IMR-90 (cell line): ENCODE results near the gene RING1.

ENCODE experiments used
- CEBPB ChIP-seq: IDR thresholded peaks from 2 replicates; pipeline ENCODE4 v1.6.1; 2012; ENCODE audit warnings: low read depth, low read length, improper control_type of control experiment
- CTCF ChIP-seq: conservative IDR thresholded peaks from 2 replicates; pipeline ENCODE4 v1.5.1; 2012; ENCODE audit warnings: mild to moderate bottlenecking, low read depth, low read length, improper control_type of control experiment
- ELK1 ChIP-seq: fragments of 150-350 bp; IDR thresholded peaks from 2 replicates; pipeline ENCODE4 v1.6.1; 2016; ENCODE audit warnings: low read depth, mild to moderate bottlenecking, low read length, moderate library complexity, borderline replicate concordance
- RAD21 ChIP-seq: IDR thresholded peaks from 2 replicates; pipeline ENCODE4 v1.6.1; 2012; ENCODE audit warnings: low read length, improper control_type of control experiment
- RCOR1 ChIP-seq: IDR thresholded peaks from 2 replicates; pipeline ENCODE4 v1.6.1; 2012; ENCODE audit warnings: mild to moderate bottlenecking, low read length, improper control_type of control experiment; ENCODE audit not compliant: insufficient replicate concordance
- USF2 ChIP-seq: fragments of 150-350 bp; IDR thresholded peaks from 2 replicates; pipeline ENCODE4 v1.6.1; 2017; ENCODE audit warnings: mild to moderate bottlenecking, antibody characterized with exemption, low read length, low read depth

GRCh38 chr6:33173535-33174180 is 34.6 kb upstream of the RING1 start:
- TF ChIP-seq ELK1: no peak
- TF ChIP-seq RAD21: no peak
- no peak for TF ChIP-seq CTCF
- TF ChIP-seq RCOR1: no peak
- TF ChIP-seq USF2: no peak
- TF ChIP-seq CEBPB: no peak
